ENCODE results near the gene TPK1. TPM values are rescaled to one million over a fixed set of nuclear protein-coding genes. Genes with fewer than 3 reads are reported as not detected.

TPK1 gene
- polyA plus RNA-seq, 1 experiment: 1.2 TPM

- Histone ChIP-seq H3K4me3 (ENCODE audit: low read depth, low read length) (no peak overlapping the region), H3K27me3 (ENCODE audit: control insufficient read depth, insufficient read depth, low read length) (no peaks in the 10 kb centered on the region), H3K36me3 (ENCODE audit: control insufficient read depth, insufficient read depth, low read length) (no peaks in the 10 kb centered on the region)
- no peak for TF ChIP-seq CTCF (IDR thresholded peaks at IDR 0.05; ENCODE audit: insufficient read depth, low read depth, low read length)
- no peak for DNase-seq (ENCODE audit: low read depth)
- CTCF ChIA-PET: no interaction called here
- POLR2A ChIA-PET: no interaction called here
Observed at GRCh38 chr7:144819566-144819965, 16.3 kb downstream of the TPK1 start.

DNA sequence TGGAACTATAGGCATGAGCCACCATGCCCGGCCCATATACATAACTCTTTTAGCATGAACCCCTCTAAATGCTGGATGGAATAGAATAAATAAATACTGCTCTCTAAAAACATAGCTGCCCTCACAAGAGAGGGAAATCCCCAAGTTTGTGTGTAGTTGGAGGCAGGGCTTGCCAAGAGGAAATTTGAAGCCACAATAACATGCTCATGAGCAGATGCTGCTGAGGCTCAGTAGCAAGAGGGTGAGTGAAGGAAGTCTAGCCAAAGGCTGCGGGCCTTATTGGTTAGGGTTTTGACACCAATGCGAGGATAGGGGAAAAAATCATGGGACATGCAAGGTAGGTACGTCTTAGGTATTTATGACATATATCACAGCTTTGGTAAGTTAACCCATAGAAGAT, 17.3 kb downstream of the TPK1 start:
- no peak for TF ChIP-seq CTCF (IDR thresholded peaks at IDR 0.05; ENCODE audit: insufficient read depth, low read depth, low read length)
- POLR2A ChIA-PET: no interaction called here
- CTCF ChIA-PET: no interaction called here
- Histone ChIP-seq H3K27me3 (ENCODE audit: control insufficient read depth, insufficient read depth, low read length) (no peaks in the 10 kb centered on the region), H3K36me3 (ENCODE audit: control insufficient read depth, insufficient read depth, low read length) (no peaks in the 10 kb centered on the region), H3K4me3 (ENCODE audit: low read depth, low read length) (no peak overlapping the region)
- no peak for DNase-seq (ENCODE audit: low read depth)

GRCh38 chr7:144817001-144817400, 18.9 kb downstream of the TPK1 start:
- H3K36me3 ChIP-seq (ENCODE audit: control insufficient read depth, insufficient read depth, low read length): no peaks in the 10 kb centered on the region
- no peak overlapping the region for H3K4me3 ChIP-seq (ENCODE audit: low read depth, low read length)
- CTCF ChIA-PET: no interaction called here
- no peak for TF ChIP-seq CTCF (IDR thresholded peaks at IDR 0.05; ENCODE audit: insufficient read depth, low read depth, low read length)
- POLR2A ChIA-PET: no interaction called here
- no peak for DNase-seq (ENCODE audit: low read depth)
- no peaks in the 10 kb centered on the region for H3K27me3 ChIP-seq (ENCODE audit: control insufficient read depth, insufficient read depth, low read length)

- CTCF ChIA-PET: no interaction called here
- Histone ChIP-seq H3K27me3 (ENCODE audit: control insufficient read depth, insufficient read depth, low read length) (no peaks in the 10 kb centered on the region), H3K4me3 (ENCODE audit: low read depth, low read length) (no peak overlapping the region), H3K36me3 (ENCODE audit: control insufficient read depth, insufficient read depth, low read length) (no peaks in the 10 kb centered on the region)
- TF ChIP-seq CTCF (IDR thresholded peaks at IDR 0.05; ENCODE audit: insufficient read depth, low read depth, low read length): no peak
- POLR2A ChIA-PET: no interaction called here
- DNase-seq (ENCODE audit: low read depth): no peak
Observed at GRCh38 chr7:144814299-144814698, 21.6 kb downstream of the TPK1 start.

GRCh38 chr7:144812379-144813283, 23.2 kb downstream of the TPK1 start:
- TF ChIP-seq CTCF (IDR thresholded peaks at IDR 0.05; ENCODE audit: insufficient read depth, low read depth, low read length): no peak
- DNase-seq (ENCODE audit: low read depth): no peak
- CTCF ChIA-PET: no interaction called here
- Histone ChIP-seq H3K36me3 (ENCODE audit: control insufficient read depth, insufficient read depth, low read length) (no peaks in the 10 kb centered on the region), H3K4me3 (ENCODE audit: low read depth, low read length) (no peak overlapping the region), H3K27me3 (ENCODE audit: control insufficient read depth, insufficient read depth, low read length) (no peaks in the 10 kb centered on the region)
- POLR2A ChIA-PET: no interaction called here

Data from BJ (cell line).